Stimulated activated CD4-positive, alpha-beta T cell treated with anti-CD3 and anti-CD28 coated beads, Interleukin-12 subunit alpha, Interleukin-12 subunit beta, amount 100 ng/mL, for 48 hours (primary cell): ENCODE data around the gene SEC14L2.
"Not testable (repeated sequence)": the region's sequence is repeated elsewhere in the genome, so short reads cannot be mapped to it uniquely, and the experiment has no call there.

ENCODE experiments used
- DNase-seq, 3 donors: peaks; one replicate each; pipeline ENCODE4 v3.0.0-alpha.2; 2020; ENCODE audit warnings: low read depth in 2 of 3, low spot score in 1 of 3

SEC14L2 gene

GRCh38 chr22:30426388-30427353 lies 29.9 kb downstream of the SEC14L2 start:
- DNase-seq = peak; percentile 87 to 90 (median 87)

GRCh38 chr22:30427871-30428270 lies 31.1 kb downstream of the SEC14L2 start:
- no peak for DNase-seq

GRCh38 chr22:30429887-30430286 lies 33.1 kb downstream of the SEC14L2 start:
- no peak for DNase-seq

- DNase-seq = no peak
Measured at GRCh38 chr22:30430933-30431332, 34.1 kb downstream of the SEC14L2 start.

- DNase-seq = no peak
Measured at GRCh38 chr22:30432096-30432495, 35.3 kb downstream of the SEC14L2 start.

- no peak for DNase-seq
Measured at GRCh38 chr22:30432520-30432919, 35.7 kb downstream of the SEC14L2 start.

GRCh38 chr22:30433227-30433626 lies 36.4 kb downstream of the SEC14L2 start:
- no peak for DNase-seq

- DNase-seq = no peak
Measured at GRCh38 chr22:30433773-30434172, 37.0 kb downstream of the SEC14L2 start.

DNA sequence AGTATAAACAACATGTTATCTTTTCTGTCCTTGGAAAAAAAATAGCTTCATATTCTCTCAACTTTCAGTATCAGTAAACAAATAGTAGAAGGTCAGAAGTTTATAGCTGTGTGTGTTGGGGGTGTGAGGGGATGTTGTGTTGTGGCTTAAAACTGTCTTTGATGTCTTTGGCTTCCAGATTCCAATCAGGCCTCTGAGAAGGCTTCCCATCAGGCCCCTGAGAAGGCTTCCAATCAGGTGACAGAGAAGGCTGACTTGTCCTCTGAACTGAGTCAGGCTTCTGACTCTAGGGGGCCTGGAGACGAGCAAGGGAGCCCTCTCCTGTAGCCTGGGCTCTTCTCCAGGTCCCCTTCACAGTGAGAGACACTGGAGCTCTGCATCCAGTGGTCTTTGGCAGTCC lies 38.0 kb downstream of the SEC14L2 start:
- DNase-seq = no peak

DNA sequence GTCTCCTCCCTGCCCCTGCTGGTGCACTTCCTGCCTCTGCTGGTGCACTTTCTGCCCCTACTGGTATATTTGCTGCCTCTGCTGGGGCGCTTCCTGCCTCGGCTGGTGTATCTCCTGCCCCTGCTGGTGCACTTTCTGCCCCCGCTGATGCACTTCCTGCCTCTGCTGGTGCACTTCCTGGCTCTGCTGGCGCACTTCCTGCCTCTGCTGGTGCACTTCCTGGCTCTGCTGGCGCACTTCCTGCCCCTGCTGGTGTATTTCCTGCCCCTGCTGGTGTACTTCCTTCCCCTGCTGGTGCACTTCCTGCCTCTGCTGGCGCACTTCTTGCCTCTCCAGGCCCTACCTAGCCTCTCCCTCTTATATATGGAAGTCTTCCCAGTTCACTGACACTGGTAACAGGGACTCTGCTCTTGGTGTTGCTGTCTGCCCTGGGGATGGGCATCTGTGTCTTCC lies 38.9 kb downstream of the SEC14L2 start:
- peak; percentile 50 to 60 (median 54) for DNase-seq

DNA sequence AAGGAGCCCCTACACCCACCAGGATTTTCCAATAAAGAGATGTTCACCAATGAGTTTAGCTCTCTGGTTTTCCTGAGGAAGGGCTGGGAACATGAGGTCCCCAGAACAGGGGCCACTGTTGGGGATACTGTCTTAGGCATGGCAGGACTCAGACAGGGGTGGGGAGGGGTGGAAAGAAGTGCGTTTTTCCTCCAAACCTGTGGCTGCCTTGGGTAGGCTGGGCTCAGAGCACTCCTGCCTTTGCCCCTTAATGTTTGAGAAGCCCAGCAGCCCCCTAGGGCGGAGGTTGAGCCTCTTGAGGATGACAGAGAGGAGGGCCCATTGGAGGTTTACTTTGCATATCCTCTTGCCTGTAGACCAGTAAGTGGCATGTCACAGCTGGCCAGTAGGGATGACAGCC lies 39.4 kb downstream of the SEC14L2 start:
- no peak for DNase-seq

GRCh38 chr22:30438559-30438958 lies 41.7 kb downstream of the SEC14L2 start:
- DNase-seq = no peak

DNA sequence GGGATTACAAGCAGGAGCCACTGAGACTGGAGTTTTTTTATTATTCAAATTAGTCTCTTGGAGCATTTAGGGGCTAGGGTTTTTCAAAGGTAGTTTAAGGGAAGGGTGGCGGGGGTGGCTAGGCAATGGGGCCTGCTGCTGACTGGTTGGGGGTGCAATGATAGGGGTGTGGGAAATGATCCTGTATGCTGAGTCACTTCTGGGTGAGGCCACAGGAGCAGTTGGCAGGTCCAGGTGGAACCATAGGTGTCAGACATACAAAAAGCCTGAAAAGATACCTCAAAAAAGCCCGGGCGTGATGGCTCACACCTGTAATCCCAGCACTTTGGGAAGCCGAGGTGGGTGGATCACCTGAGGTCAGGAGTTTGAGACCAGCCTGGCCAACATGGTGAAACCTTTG lies 42.4 kb downstream of the SEC14L2 start:
- DNase-seq = no peak

DNA sequence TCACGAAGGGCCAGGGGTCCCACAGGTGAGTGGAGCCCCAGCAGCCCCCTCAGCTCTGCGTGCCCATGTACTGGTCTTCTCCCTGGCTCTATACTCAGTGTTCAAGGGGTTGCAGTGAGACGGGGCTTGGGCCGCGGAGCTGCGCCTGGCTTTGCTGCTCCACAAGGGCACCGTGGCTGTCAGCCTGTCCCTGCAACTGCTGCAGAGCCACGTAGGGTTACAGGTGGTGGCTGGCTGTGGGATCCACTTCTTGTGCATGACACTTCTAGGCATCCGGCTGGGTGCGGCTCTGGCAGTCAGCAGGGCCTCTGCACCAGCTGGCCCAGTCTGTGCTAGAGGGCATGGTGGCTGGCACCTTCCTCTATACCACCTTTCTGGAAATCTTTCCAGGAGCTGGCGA lies 43.0 kb downstream of the SEC14L2 start:
- no peak for DNase-seq

DNA sequence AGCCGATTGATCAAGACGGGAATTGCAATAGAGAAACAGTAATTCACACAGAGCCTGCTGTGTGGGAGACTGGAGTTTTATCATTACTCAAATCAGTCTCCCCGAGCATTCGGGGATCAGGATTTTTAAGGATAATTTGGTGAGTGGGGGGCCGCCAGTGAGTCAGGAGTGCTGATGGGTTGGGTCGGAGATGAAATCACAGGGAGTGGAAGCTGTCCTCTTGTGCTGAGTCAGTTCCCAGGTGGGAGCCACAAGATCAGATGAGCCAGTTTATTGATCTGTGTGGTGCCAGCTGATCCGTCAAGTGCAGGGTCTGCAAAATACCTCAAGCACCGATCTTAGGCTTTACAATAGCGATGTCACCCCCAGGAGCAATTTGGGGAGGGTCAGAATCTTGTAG lies 44.3 kb downstream of the SEC14L2 start:
- DNase-seq = no peak

DNA sequence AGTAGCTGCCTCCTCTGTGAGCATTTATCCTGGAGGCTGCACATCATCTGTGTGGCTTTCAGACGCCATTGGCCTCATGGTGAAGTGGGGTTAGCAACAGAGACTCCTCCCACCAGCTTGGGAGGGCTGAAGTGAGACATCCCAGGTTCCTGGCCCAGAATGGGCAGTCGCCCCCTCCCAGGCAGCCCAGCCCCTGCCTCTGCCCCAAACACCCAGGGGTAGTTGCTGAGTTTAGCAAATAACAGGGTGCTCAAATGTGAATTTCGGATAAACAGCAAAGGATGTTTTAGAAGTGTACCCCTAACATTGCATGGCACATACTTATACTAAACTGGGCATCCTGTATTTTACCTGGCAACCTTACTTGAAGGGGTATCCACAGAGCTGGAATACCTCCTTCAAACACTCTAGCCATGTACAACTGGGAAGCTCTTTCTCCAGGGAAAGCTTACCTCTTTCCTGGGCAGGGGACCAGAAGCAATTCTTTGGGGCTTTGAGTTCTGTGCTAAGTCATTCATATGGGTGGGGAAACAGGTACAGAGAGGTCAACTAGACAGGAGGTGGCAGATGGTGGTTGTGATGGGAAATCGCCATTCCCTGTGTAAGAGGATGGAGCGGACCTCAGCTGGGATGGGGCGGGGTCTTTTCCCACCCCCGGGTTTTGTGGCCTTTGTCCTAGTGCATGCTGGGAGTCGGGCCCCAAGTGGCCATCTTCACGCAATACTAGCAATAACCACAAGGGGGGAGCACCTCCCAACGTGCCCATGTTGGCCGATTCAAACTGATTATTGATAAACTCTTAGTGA lies 48.0 kb downstream of the SEC14L2 start:
- DNase-seq = peak; percentile 49 to 64 (median 55)

GRCh38 chr22:30445438-30446145 lies 48.8 kb downstream of the SEC14L2 start:
- no peak for DNase-seq

DNA sequence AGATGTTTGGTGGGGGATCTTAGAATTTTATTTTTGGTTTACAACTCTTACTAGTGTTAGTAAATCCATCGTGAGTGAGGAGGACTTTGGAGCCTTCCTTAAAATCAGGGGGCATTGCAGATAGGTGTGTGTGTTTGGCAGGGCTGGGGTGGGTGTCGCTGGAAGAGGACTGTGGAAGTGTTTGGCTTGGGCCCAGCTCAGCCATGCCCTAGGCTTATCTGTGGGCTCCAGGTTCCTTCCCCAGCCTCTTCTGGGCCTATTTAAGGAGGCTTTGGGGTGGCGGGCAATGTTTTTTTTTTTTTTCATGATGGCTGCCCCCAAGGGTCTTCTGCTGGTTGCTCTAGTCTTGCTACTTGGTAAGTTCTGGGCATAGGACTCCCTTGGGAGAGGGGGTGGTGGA lies 50.8 kb downstream of the SEC14L2 start:
- no peak for DNase-seq

- not testable (repeated sequence) for DNase-seq
Measured at GRCh38 chr22:30451488-30451887, 54.7 kb downstream of the SEC14L2 start.

DNA sequence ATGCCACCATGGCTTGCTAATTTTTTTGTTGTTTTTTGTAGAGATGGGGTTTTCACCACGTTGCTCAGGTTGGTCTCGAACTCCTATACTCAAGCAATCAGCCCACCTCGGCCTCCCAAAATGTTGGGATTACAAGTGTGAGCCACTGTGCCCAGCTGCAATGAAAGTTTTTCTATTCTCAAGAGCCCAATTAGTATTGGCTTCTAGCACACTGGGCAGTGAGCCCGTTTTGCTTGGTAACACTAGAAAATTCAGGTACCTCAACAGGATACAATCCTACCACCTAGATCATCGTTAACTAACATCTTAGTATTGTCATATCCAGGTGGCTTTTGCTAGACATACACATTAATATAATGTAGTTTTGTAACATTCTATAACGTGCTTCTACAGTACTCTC lies 56.0 kb downstream of the SEC14L2 start:
- DNase-seq = no peak
